ENCODE measurements around the gene PTPA. TPM values are rescaled to one million over a fixed set of nuclear protein-coding genes. Genes with fewer than 3 reads are reported as not detected.

The PTPA gene
- total and polyA plus RNA-seq, 9 of the 15 experiments (the other 6 are each of a cell fraction or from before 2014, with no cell fraction given): 1.7 to 121 (median 72.6) TPM

DNA sequence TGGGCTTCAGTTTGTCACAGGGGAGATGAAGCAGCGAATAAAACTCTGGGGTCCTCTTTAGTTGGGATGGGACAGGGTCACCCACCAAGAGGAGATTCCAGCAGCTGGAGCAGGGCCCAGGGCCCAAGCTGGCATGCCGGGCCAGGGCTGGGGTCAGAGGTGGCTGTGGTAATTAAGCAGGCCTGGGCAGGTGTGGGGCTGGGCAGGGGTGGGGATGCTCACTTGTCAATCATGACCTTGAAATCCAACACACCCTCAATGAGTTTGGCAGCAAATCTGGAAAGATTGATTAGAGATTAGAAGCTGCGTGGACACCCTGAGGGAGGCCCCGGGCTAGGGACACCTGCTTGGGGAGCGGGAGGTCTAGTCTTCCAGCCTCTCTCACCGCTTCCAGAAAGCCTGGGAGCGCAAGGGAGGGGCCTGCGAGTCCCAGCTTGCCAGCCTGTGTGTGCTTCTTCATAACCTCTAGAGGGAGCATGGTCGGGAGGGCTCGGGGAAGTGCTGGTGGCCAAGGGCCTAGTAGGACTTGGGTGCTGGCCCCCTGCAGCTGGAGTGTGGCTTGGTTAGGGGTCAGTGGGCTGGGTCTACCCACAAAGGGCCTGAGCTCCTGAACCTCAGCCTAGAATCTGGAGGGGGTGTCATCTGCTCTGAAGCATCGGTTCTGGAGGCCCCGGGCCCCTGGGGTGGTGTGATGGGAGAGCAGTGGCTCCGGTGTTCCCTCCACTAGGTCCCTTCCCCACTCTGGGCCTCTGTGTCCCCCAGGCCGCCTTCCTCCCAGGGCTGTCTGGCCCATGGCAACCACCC, 8.2 kb upstream of the PTPA start (continued):
- TF ChIP-seq USF1 (CRISPR knock-in tag; IDR thresholded peaks at IDR 0.05) (no peak), RAD21 (CRISPR knock-in tag; conservative IDR thresholded peaks at IDR 0.05 in 1 of 2, IDR thresholded peaks at IDR 0.05 in 1 of 2) (peak; percentile 11 to 20; a peak in 1 of 4 replicates), CHD7 (IDR thresholded peaks at IDR 0.05; ENCODE audit: low read depth, low read length) (no peak)
- TF ChIP-seq, protein P1, sequence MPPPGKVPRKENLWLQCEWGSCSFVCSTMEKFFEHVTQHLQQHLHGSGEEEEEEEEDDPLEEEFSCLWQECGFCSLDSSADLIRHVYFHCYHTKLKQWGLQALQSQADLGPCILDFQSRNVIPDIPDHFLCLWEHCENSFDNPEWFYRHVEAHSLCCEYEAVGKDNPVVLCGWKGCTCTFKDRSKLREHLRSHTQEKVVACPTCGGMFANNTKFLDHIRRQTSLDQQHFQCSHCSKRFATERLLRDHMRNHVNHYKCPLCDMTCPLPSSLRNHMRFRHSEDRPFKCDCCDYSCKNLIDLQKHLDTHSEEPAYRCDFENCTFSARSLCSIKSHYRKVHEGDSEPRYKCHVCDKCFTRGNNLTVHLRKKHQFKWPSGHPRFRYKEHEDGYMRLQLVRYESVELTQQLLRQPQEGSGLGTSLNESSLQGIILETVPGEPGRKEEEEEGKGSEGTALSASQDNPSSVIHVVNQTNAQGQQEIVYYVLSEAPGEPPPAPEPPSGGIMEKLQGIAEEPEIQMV (tag; conservative IDR thresholded peaks at IDR 0.05; ENCODE audit: low read depth): no peak
- TF ChIP-seq, protein P2, sequence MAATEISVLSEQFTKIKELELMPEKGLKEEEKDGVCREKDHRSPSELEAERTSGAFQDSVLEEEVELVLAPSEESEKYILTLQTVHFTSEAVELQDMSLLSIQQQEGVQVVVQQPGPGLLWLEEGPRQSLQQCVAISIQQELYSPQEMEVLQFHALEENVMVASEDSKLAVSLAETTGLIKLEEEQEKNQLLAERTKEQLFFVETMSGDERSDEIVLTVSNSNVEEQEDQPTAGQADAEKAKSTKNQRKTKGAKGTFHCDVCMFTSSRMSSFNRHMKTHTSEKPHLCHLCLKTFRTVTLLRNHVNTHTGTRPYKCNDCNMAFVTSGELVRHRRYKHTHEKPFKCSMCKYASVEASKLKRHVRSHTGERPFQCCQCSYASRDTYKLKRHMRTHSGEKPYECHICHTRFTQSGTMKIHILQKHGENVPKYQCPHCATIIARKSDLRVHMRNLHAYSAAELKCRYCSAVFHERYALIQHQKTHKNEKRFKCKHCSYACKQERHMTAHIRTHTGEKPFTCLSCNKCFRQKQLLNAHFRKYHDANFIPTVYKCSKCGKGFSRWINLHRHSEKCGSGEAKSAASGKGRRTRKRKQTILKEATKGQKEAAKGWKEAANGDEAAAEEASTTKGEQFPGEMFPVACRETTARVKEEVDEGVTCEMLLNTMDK (IDR thresholded peaks at IDR 0.05; ENCODE audit: borderline replicate concordance, insufficient read depth, low read depth, low read length, poor library complexity, severe bottlenecking): peak; percentile 61
- TF ChIP-seq, protein P3, sequence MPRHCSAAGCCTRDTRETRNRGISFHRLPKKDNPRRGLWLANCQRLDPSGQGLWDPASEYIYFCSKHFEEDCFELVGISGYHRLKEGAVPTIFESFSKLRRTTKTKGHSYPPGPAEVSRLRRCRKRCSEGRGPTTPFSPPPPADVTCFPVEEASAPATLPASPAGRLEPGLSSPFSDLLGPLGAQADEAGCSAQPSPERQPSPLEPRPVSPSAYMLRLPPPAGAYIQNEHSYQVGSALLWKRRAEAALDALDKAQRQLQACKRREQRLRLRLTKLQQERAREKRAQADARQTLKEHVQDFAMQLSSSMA (CRISPR knock-in tag; IDR thresholded peaks at IDR 0.05): no peak
